Hepatocyte (in vitro differentiated cells): ENCODE measurements around the gene TMEM126B. TPM values are rescaled to one million over a fixed set of nuclear protein-coding genes. Genes with fewer than 3 reads are reported as not detected.

ENCODE experiments used
- DNase-seq: peaks from one replicate; pipeline ENCODE4 v3.0.0-alpha.2; 2016; ENCODE audit warnings: low spot score
- H2AFZ ChIP-seq: fragments of 200-600 bp; sonication (generic); 2 replicates; pipeline ENCODE4 v1.6.0; 2016; ENCODE audit warnings: antibody characterized with exemption, mild to moderate bottlenecking
- H3K27ac ChIP-seq: fragments of 200-600 bp; sonication (generic); 2 replicates; pipeline ENCODE4 v1.5.1; 2016; ENCODE audit warnings: mild to moderate bottlenecking
- H3K27me3 ChIP-seq: fragments of 200-600 bp; sonication (generic); 2 replicates; pipeline ENCODE4 v1.6.1; 2016
- H3K36me3 ChIP-seq: fragments of 200-600 bp; sonication (generic); replicated peaks from 2 replicates; pipeline ENCODE4 v1.5.1; 2016; ENCODE audit warnings: low read depth; ENCODE audit not compliant: insufficient read depth
- H3K4me1 ChIP-seq: fragments of 200-600 bp; sonication (generic); 2 replicates; pipeline ENCODE4 v1.5.1; 2016; ENCODE audit warnings: mild to moderate bottlenecking, moderate library complexity; ENCODE audit not compliant: insufficient read depth
- H3K4me2 ChIP-seq: fragments of 200-600 bp; sonication (generic); 2 replicates; pipeline ENCODE4 v1.6.0; 2016
- H3K4me3 ChIP-seq: fragments of 200-600 bp; sonication (generic); 2 replicates; pipeline ENCODE4 v1.5.1; 2016; ENCODE audit warnings: mild to moderate bottlenecking
- H3K79me2 ChIP-seq: fragments of 200-600 bp; sonication (generic); 2 replicates; pipeline ENCODE4 v1.6.0; 2017; ENCODE audit warnings: mild to moderate bottlenecking
- H3K9me2 ChIP-seq: fragments of 200-600 bp; sonication (generic); replicated peaks from 2 replicates; pipeline ENCODE4 v1.6.0; 2017; ENCODE audit warnings: mild to moderate bottlenecking; ENCODE audit not compliant: insufficient read depth
- H3K9me3 ChIP-seq: fragments of 200-600 bp; sonication (generic); 2 replicates; pipeline ENCODE4 v1.5.1; 2016; ENCODE audit warnings: low read depth, mild to moderate bottlenecking
- H4K20me1 ChIP-seq: fragments of 200-600 bp; sonication (generic); 2 replicates; pipeline ENCODE4 v1.6.0; 2016; ENCODE audit warnings: mild to moderate bottlenecking; ENCODE audit not compliant: insufficient read depth, poor library complexity, severe bottlenecking
- CTCF ChIP-seq: fragments of 200-600 bp; sonication (generic); IDR thresholded peaks from 2 replicates; pipeline ENCODE4 v1.5.1; 2016; ENCODE audit warnings: antibody characterized with exemption, mild to moderate bottlenecking; ENCODE audit not compliant: poor library complexity
- EZH2 ChIP-seq: fragments of 200-600 bp; sonication (generic); IDR thresholded peaks from 2 replicates; pipeline ENCODE4 v1.6.1; 2016; ENCODE audit warnings: antibody characterized with exemption, mild to moderate bottlenecking, borderline replicate concordance
- EZH2phosphoT487 ChIP-seq: fragments of 200-600 bp; sonication (generic); IDR thresholded peaks from one replicate; pipeline ENCODE4 v1.6.1; 2018; ENCODE audit warnings: antibody characterized with exemption, mild to moderate bottlenecking, low read depth, moderate library complexity; ENCODE audit not compliant: unreplicated experiment, severe bottlenecking
- WGBS: methylation state at CpG from one replicate; pipeline ENCODE4 v1.1.6; 2016; ENCODE audit warnings: low lambda C conversion rate; ENCODE audit errors: missing lambda C conversion rate; 5-methylcytosine and 5-hydroxymethylcytosine counted together
- polyA plus RNA-seq: library from polyadenylated mRNA; unstranded; fragments of >200 nt; fragmentation: Nextera tagmentation; extraction: Ambion mirVana; gene quantifications from 2 replicates; pipeline ENCODE4 v1.2.1, GENCODE V29; 2016
- total RNA-seq: library from RNA; depleted of rRNA; stranded (reverse); fragments of >200 nt; gene quantifications from 2 replicates; pipeline ENCODE4 v1.2.3, GENCODE V29; 2014

The TMEM126B gene
- total and polyA plus RNA-seq, 2 experiments from 2014 or later = 58.9 to 87.8 TPM

- Histone ChIP-seq H3K4me1 (no peaks in the 10 kb centered on the region), H3K36me3 (no peaks in the 10 kb centered on the region), H3K4me3 (no peak overlapping the region), H4K20me1 (no peaks in the 10 kb centered on the region), H3K79me2 (no peaks in the 10 kb centered on the region), H3K9me3 (no peaks in the 10 kb centered on the region), H2AFZ (no peak overlapping the region), H3K4me2 (no peak overlapping the region), H3K27ac (no peak overlapping the region), H3K27me3 (no peaks in the 10 kb centered on the region), H3K9me2 (no peaks in the 10 kb centered on the region)
- no peak for DNase-seq
- TF ChIP-seq EZH2phosphoT487 (no peak), CTCF (no peak), EZH2 (no peak)
- 85% methylated on average over 6 of the region's 6 CpGs for WGBS
Observed at GRCh38 chr11:85619499-85619898, 8.9 kb upstream of the TMEM126B start.

- WGBS = 91% methylated on average over 3 of the region's 3 CpGs
- H2AFZ ChIP-seq = no peak overlapping the region
- H3K27ac ChIP-seq = no peak overlapping the region
- no peak for DNase-seq
- H3K79me2 ChIP-seq = no peaks in the 10 kb centered on the region
- no peaks in the 10 kb centered on the region for H4K20me1 ChIP-seq
- H3K4me2 ChIP-seq = no peak overlapping the region
- no peaks in the 10 kb centered on the region for H3K9me2 ChIP-seq
- H3K9me3 ChIP-seq = no peaks in the 10 kb centered on the region
- no peaks in the 10 kb centered on the region for H3K4me1 ChIP-seq
- no peak overlapping the region for H3K4me3 ChIP-seq
- no peaks in the 10 kb centered on the region for H3K36me3 ChIP-seq
- H3K27me3 ChIP-seq = no peaks in the 10 kb centered on the region
- TF ChIP-seq EZH2phosphoT487 (no peak), EZH2 (no peak), CTCF (no peak)
Observed at GRCh38 chr11:85620256-85620655, 8.1 kb upstream of the TMEM126B start.

- Histone ChIP-seq H4K20me1 (no peaks in the 10 kb centered on the region), H2AFZ (peak overlapping the region; percentile 99), H3K4me2 (peak overlapping the region; percentile 95), H3K27ac (no peak overlapping the region), H3K36me3 (no peaks in the 10 kb centered on the region), H3K4me1 (peaks cover 6% of the 10 kb centered on the region), H3K9me3 (no peaks in the 10 kb centered on the region), H3K79me2 (peaks cover 27% of the 10 kb centered on the region), H3K9me2 (no peaks in the 10 kb centered on the region), H3K27me3 (no peaks in the 10 kb centered on the region), H3K4me3 (peak overlapping the region; percentile 66)
- WGBS = 69% methylated on average over 2 of the region's 2 CpGs
- no peak for TF ChIP-seq EZH2phosphoT487
- peak; percentile 10 for DNase-seq
Observed at GRCh38 chr11:85626496-85626895, 1.9 kb upstream of the TMEM126B start.

- Histone ChIP-seq H2AFZ (peak within 1 kb of the TSS; percentile 99), H3K4me1 (peaks cover 6% of the 10 kb centered on the region), H3K79me2 (peaks cover 37% of the 10 kb centered on the region), H4K20me1 (no peaks in the 10 kb centered on the region), H3K9me3 (no peaks in the 10 kb centered on the region), H3K4me2 (peak within 1 kb of the TSS; percentile 95), H3K9me2 (no peaks in the 10 kb centered on the region), H3K27me3 (no peaks in the 10 kb centered on the region), H3K36me3 (no peaks in the 10 kb centered on the region), H3K27ac (peak within 1 kb of the TSS; percentile 70), H3K4me3 (peak within 1 kb of the TSS; percentile 66)
- DNase-seq = peak; percentile 19
- no peak for TF ChIP-seq CTCF
- no peak for TF ChIP-seq EZH2
- TF ChIP-seq EZH2phosphoT487 = no peak
- WGBS = 2% methylated on average over 23 of the region's 23 CpGs
Observed at GRCh38 chr11:85627332-85627997, 928 bp upstream of the TMEM126B start, which contains the start of gene DLG2. TSS of gene DLG2 (minus strand) at chr11:85627344.
